ENCODE data around the gene AKAP6. TPM values are rescaled to one million over a fixed set of nuclear protein-coding genes. Genes with fewer than 3 reads are reported as not detected.

Gene AKAP6
- total RNA-seq, 1 donor from 2014 or later = 0.53 TPM

DNA sequence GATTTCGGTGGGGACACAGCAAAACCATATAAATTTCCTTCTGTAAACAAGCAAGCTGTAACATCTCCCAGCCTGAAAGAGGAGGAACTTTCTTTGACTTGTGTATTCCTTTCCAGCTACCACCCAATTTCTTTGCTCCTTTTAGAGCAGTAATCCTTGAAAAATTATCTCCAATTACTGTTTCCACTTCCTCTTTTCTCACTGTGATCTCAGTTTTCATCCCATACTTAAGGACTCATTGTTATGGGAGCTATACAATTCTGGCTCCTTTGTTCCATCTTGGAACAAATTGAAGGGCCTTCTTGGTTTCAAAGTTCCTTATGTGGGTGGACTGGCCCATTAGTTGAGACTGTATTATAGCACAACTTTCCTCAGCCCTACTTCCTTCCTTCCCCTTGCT is 152.6 kb downstream of the AKAP6 start:
- ChIA-PET POLR2A (no interaction called here), CTCF (no interaction called here)
- no peak overlapping the region for H3K4me3 Mint-ChIP-seq
- H3K9me3 Mint-ChIP-seq = peaks cover 9% of the 10 kb centered on the region
- ATAC-seq (ENCODE audit: low read depth) = no peak
- intact Hi-C loops (cut with micrococcal nuclease) = no loop called here
- no peaks in the 10 kb centered on the region for H3K27me3 Mint-ChIP-seq
- DNase-seq = no peak
- H3K27ac Mint-ChIP-seq = no peak overlapping the region
- no peaks in the 10 kb centered on the region for H3K36me3 Mint-ChIP-seq (ENCODE audit: low read depth)
- TF ChIP-seq, protein P1, sequence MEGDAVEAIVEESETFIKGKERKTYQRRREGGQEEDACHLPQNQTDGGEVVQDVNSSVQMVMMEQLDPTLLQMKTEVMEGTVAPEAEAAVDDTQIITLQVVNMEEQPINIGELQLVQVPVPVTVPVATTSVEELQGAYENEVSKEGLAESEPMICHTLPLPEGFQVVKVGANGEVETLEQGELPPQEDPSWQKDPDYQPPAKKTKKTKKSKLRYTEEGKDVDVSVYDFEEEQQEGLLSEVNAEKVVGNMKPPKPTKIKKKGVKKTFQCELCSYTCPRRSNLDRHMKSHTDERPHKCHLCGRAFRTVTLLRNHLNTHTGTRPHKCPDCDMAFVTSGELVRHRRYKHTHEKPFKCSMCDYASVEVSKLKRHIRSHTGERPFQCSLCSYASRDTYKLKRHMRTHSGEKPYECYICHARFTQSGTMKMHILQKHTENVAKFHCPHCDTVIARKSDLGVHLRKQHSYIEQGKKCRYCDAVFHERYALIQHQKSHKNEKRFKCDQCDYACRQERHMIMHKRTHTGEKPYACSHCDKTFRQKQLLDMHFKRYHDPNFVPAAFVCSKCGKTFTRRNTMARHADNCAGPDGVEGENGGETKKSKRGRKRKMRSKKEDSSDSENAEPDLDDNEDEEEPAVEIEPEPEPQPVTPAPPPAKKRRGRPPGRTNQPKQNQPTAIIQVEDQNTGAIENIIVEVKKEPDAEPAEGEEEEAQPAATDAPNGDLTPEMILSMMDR (IDR thresholded peaks at IDR 0.05) = no peak
- no peaks in the 10 kb centered on the region for H3K4me1 Mint-ChIP-seq

DNA sequence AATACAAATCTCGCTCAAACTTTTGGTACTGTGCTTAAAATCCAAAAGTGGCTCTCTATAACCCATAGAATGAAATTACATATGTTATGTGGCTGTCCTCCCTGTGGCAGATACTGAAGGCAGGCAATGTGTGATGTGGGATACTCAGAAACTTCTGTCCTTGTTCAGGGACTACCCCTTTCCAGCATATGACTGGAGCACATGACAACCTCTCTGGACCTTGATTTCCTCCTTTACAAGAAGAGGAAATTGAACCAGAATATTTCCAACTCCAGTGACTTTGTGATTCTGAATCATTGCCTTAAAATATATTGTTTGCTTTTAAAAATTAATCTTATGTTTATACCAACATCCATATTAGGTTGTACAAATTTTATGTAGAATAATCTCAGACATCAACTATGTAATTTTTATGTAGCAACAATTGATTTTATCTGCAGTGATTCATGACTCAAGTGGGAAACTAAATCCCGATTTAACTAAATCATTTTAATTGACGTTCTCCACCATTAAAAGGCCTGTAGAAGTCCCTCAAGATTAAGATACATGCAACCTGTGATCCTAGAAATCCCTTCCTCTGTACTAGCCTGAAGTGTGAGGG is 162.4 kb downstream of the AKAP6 start:
- H3K9me3 Mint-ChIP-seq = peaks cover 2% of the 10 kb centered on the region
- no peak for DNase-seq
- no peak overlapping the region for H3K4me3 Mint-ChIP-seq
- peaks cover 6% of the 10 kb centered on the region for H3K27me3 Mint-ChIP-seq
- TF ChIP-seq, protein P1 (IDR thresholded peaks at IDR 0.05) = no peak
- H3K27ac Mint-ChIP-seq = no peak overlapping the region
- ChIA-PET POLR2A (no interaction called here), CTCF (no interaction called here)
- no peak for ATAC-seq (ENCODE audit: low read depth)
- no peaks in the 10 kb centered on the region for H3K4me1 Mint-ChIP-seq
- H3K36me3 Mint-ChIP-seq (ENCODE audit: low read depth) = no peaks in the 10 kb centered on the region
- intact Hi-C loops (cut with micrococcal nuclease) = no loop called here

DNA sequence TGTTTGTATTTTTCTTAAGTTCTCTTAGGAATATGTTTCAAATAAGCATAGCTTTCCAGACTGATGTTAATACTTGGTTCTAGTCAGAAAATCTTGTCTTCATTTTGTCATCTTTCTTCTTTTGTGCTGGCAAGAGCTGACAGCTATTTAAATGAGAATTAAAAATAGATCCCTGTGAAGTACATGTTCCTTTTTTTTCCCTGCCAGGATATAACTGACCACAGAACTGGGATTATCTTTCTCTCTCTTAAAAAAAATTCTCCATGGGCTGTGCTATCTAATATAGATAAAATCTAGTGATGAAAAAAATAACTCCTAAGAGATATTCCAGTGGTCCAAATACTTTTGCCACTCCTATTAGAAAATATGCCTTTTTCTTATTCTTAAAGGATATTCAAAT is 163.4 kb downstream of the AKAP6 start:
- DNase-seq (no peak), ATAC-seq (ENCODE audit: low read depth) (no peak)
- Mint-ChIP-seq H3K9me3 (no peaks in the 10 kb centered on the region), H3K4me3 (no peak overlapping the region), H3K27ac (no peak overlapping the region), H3K4me1 (no peaks in the 10 kb centered on the region), H3K27me3 (peaks cover 6% of the 10 kb centered on the region), H3K36me3 (ENCODE audit: low read depth) (no peaks in the 10 kb centered on the region)
- intact Hi-C loops (cut with micrococcal nuclease) = no loop called here
- ChIA-PET CTCF (no interaction called here), POLR2A (no interaction called here)
- TF ChIP-seq, protein P1 (IDR thresholded peaks at IDR 0.05) = no peak

DNA sequence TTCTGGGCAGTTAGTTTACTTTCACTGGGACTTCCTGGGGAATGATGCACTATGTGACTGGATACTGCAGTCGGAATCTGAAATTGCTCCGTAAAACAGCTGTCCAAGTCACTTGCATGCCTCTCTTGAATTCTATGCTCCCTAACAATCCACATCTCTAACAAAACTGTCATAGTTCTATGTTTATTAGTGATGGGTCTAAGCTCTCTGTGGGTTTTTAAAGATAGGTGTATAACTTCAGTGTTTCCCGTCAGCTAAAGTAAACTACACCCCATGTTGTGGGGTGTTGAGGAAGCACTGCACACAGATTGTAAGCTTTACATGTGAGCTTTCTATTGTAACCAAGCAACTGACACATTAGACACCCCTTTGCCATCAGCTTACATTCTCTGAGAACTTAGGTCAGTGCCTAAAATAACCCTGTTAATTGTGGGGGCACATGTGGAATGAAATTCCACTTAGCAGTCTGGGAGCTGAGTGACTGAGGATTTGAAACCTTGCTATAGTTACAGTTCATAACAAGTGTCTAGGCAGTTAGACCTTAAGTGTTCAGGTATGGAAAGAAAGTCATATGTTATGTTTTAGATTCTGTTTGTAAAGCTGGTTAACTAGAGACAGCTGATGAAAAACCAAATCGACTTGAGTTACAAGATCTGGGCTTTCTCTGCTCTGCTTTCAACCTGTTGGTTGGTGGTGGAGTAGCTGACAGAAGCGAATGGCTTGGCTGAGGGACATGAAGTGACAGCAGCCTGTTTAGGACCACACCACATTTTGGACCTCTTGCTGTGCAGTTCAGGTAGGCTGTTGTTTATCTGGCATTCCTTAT is 165.7 kb downstream of the AKAP6 start:
- Mint-ChIP-seq H3K27me3 (peaks cover 3% of the 10 kb centered on the region), H3K36me3 (ENCODE audit: low read depth) (no peaks in the 10 kb centered on the region), H3K9me3 (no peaks in the 10 kb centered on the region), H3K27ac (no peak overlapping the region), H3K4me3 (no peak overlapping the region), H3K4me1 (no peaks in the 10 kb centered on the region)
- intact Hi-C loops (cut with micrococcal nuclease) = no loop called here
- POLR2A ChIA-PET = no interaction called here
- CTCF ChIA-PET = no interaction called here
- DNase-seq = no peak
- TF ChIP-seq, protein P1 (IDR thresholded peaks at IDR 0.05) = no peak
- no peak for ATAC-seq (ENCODE audit: low read depth)

DNA sequence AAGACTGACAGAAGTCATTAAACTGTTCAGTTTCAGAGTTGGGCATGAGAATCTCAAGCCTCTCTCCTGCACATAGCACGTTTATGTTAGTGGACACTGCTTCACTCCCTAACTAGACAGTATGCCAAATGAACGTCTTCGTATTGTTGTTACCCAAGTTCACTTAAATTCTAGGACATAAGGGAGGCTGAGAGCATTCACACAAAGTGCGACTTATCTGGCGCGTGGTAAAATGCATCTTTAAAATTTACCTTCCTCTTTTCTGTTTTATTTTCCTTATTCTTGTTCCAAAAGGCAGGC is 166.3 kb downstream of the AKAP6 start:
- TF ChIP-seq, protein P1 (IDR thresholded peaks at IDR 0.05) = no peak
- Mint-ChIP-seq H3K9me3 (no peaks in the 10 kb centered on the region), H3K36me3 (ENCODE audit: low read depth) (no peaks in the 10 kb centered on the region), H3K27me3 (peaks cover 3% of the 10 kb centered on the region), H3K27ac (no peak overlapping the region), H3K4me3 (no peak overlapping the region), H3K4me1 (no peaks in the 10 kb centered on the region)
- no peak for DNase-seq
- POLR2A ChIA-PET = no interaction called here
- intact Hi-C loops (cut with micrococcal nuclease) = no loop called here
- CTCF ChIA-PET = no interaction called here
- ATAC-seq (ENCODE audit: low read depth) = no peak
